ENCODE data around the gene BPTF. TPM values are rescaled to one million over a fixed set of nuclear protein-coding genes. Genes with fewer than 3 reads are reported as not detected.

The BPTF gene
- total and polyA plus RNA-seq, 2 of the 8 experiments (the other 6 are each of a cell fraction or from before 2014, with no cell fraction given), result 107 to 228 TPM

DNA sequence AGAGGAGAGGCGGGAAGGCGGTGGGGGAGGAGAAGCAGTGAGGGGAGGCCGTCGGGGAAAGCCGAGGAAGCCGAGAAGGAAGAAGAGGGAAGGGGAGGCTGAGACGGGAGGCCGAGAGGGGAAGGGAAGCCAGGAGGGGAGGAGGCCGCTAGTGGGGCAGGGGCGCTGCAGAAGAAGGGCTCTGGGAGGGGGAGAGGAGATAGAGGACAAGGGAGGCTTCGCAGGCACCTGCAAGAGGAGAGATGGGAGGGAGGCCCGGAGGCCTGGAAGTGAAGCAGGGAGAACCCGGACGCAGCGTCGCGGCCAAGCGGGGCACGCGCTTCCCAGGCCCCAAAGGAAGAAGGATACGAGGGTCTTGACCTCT is 168.7 kb downstream of the BPTF start (continued):
- no peak for TF ChIP-seq FOSL1 (IDR thresholded peaks at IDR 0.05; ENCODE audit: insufficient read depth, low read depth, low read length)
- no peak for TF ChIP-seq JUND (IDR thresholded peaks at IDR 0.05; ENCODE audit: low read length)
- TF ChIP-seq KDM4A (IDR thresholded peaks at IDR 0.05; ENCODE audit: low read depth, low read length, severe bottlenecking), result peak; percentile 76
- TF ChIP-seq TBP (IDR thresholded peaks at IDR 0.05; ENCODE audit: low read depth, low read length), result no peak
- peak in 1 of 2 experiments; percentile 34; a peak in 1 of 4 replicates for TF ChIP-seq HDAC2 (IDR thresholded peaks at IDR 0.05; ENCODE audit: borderline replicate concordance in 1 of 2, low read depth in 2 of 2, low read length in 2 of 2)
- TF ChIP-seq, protein P1, sequence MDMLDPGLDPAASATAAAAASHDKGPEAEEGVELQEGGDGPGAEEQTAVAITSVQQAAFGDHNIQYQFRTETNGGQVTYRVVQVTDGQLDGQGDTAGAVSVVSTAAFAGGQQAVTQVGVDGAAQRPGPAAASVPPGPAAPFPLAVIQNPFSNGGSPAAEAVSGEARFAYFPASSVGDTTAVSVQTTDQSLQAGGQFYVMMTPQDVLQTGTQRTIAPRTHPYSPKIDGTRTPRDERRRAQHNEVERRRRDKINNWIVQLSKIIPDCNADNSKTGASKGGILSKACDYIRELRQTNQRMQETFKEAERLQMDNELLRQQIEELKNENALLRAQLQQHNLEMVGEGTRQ (IDR thresholded peaks at IDR 0.05; ENCODE audit: low read length), result no peak
- peak; percentile 77 for TF ChIP-seq KDM1A (IDR thresholded peaks at IDR 0.05; ENCODE audit: borderline replicate concordance, low read length)
- TF ChIP-seq ZNF274 (IDR thresholded peaks at IDR 0.05; ENCODE audit: borderline replicate concordance, extremely low read depth, low read length), result no peak
- peak; percentile 43 for TF ChIP-seq TAF7 (optimal IDR thresholded peaks at IDR 0.05; ENCODE audit: borderline replicate concordance, low read depth, low read length)
- peak in 1 of 2 experiments; percentile 5; a peak in 1 of 4 replicates for TF ChIP-seq RAD21 (IDR thresholded peaks at IDR 0.05 in 1 of 2, conservative IDR thresholded peaks at IDR 0.05 in 1 of 2; ENCODE audit: low read depth in 2 of 2, low read length in 2 of 2)
- no peak for TF ChIP-seq SP4 (IDR thresholded peaks at IDR 0.05; ENCODE audit: low read length)
- no peak for TF ChIP-seq NRF1 (IDR thresholded peaks at IDR 0.05; ENCODE audit: low read depth, low read length)
